Fibroblast of lung (primary cell): ENCODE data around the gene TUBGCP2.

Experiments used
- CTCF ChIP-seq, 2 donors: IDR thresholded peaks in 1 of 2; conservative IDR thresholded peaks in 1 of 2; 1 replicate in 1 of 2; 2 replicates in 1 of 2; pipeline ENCODE4 v1.5.1; 2011 to 2012; ENCODE audit warnings: low read length in 2 of 2, control low read depth in 1 of 2, inconsistent platforms in 1 of 2, low read depth in 1 of 2, mild to moderate bottlenecking in 1 of 2
- EZH2 ChIP-seq: IDR thresholded peaks from 2 replicates; pipeline ENCODE4 v1.5.1; 2012; ENCODE audit warnings: low read length, control low read depth, mild to moderate bottlenecking; ENCODE audit errors: missing control alignments

DNA sequence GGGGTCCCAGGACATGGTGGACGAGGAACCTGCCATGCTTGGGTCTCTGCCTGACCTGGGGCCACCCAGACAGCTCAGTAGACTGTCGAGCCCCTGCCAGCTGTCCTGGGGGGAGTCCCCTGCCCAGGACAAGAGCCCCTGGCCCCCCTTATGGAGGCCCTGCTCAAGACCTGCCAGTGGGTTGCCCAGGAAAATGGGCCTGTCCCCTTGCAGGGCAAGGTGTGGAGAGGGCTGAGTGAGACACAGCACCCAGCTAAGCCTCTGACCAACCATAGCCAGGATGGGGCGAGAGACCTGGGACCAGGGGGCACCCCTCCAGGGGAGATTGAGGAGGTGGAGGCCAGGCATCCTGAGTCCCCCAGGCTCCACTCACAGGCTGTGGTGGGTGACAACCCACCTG is 47.3 kb upstream of the TUBGCP2 start:
- TF ChIP-seq CTCF (conservative IDR thresholded peaks at IDR 0.05 in 1 of 2, IDR thresholded peaks at IDR 0.05 in 1 of 2; ENCODE audit: low read depth in 1 of 2, low read length in 2 of 2) (no peak), EZH2 (no peak)
